ENCODE measurements around the gene TNNI2.
"Not testable (repeated sequence)": the region's sequence is repeated elsewhere in the genome, so short reads cannot be mapped to it uniquely, and the experiment has no call there.

TNNI2 gene

DNA sequence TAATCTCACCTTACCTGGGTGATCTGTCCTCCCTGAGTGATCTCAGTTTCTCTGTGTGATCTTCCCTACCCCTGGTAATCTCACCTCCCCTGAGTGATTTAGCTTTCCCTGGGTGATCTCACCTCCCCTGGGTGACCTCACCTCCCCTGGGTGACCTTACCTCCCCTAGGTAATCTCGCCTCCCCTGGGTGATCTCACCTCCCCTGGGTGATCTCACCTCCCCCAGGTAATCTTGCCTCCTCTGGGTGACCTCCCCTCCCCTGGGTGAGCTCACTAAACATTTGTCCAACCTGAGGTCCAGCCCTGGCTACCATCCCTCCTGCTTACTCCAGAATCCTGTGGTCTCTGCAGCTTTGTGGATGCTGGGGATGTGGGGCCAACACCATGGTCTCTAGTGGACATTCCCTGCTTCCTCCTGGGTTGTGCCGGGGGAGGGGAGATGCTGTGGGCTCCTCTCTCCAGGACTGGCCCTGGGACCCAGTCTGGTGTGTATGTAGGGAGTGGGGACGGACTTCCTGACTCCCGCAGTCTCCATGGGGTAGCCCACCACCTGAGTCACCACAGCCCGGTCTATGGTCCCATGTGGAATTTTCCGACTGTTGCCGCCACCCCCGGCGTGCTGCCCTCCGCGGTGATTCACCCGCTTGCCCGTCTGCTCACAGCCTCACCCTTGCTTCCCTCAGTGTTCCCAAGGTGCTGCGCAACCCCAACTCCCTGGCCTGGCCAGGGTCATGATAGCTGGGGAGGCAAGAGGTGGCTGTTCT lies 24.0 kb downstream of the TNNI2 start:
- DNase-seq: no peak

DNA sequence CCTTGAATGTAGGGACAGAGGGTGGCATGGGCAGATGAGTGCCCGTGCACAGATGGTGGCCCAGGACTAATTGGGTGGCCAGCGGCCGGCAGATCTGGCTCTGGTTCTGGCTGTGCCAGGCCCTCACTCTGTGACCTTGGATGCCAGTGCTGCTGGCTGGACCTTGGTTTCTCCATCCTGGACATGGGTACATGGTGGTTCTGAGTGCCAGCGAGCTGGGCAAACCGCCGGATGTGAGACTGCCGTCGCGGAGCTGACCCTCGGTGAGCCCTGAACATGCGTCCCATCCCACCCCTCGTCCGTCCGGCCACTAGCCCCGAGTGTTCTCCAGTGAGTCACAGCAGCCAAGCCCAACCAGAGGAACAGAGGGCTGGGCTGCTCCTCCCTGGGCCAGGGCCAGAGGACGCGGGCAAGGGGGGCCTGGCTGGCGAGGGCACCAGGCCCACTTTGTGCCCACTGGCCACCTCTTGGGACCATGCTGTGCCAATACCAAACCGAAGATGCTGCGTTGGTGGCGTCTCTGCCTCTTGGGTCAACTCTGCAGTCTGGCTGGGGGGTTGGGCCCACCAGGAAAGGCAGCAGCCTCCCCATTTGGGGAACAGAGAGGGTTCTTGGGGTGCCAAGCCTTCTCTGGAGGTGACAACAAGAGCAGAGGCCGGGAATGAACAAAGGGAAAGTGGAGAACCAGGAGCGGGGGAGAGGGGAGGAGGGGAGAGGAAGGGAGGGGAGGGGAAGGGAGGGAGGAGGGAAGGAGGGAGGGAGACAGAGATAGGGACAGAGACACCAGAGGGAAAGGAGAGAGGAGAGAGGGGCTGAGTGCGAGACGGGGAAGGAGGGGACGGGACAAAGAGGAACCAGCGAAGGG lies 24.8 kb downstream of the TNNI2 start:
- peak in 1 of 2 experiments; percentile 28 for DNase-seq

DNA sequence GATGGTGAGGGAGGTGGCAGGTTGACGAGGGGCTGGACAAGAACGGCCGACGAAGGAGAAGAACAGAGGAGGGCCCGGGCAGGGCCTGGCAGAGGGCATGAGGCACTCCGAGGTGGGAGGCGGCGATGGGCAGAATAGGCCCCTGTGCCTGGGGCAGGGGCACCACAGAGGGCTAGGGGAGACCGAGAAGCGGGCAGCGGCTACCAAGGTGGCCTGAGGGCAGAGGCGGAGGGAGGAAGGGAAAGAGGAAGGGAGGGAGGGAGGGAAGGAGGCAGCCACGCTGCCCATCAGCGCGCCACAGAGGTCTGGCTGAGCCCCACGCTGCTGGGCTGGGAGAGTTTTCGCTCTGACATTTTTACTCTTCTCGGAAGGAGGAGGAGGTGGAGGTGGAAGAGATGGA lies 25.4 kb downstream of the TNNI2 start:
- no peak for DNase-seq

DNA sequence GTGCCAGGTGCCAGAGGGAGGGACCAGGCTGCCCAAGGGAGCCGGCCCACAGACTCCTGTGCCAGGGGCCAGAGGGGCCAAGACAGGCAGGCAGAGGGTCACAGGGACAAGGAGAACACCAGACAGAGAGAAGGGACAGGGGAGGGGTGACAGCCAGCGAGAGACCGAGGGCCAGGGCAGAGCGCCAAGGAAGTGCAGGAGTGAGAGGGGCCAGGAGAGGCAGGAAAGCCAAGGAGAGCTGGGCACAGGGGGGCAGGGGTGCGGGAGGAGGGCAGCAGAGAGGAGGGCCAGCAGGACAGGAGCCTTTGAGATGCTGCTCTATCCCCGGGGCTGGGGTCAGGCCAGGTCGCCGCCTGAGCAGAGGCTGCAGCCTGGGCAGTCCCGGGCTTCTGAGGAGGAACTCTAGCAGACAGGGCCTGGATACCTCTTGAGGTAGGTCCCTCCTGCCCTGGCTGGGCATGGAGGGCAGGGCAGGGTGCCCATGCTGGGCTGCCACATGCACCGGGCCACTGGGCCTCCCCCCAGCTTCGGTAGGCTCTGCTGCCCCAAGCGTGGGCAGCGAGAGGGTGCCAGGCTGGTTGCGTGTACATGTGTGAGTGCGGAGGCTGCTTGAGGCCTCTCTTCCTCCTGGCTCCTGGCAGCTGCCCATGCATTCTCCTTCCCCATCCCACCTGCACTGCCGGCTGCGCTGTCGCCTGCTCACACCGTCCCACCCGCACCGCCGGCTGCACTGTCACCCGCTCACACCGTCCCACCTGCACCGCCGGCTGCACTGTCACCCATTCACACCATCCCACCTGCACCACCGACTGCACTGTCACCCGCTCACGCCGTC lies 26.3 kb downstream of the TNNI2 start:
- no peak for DNase-seq

DNA sequence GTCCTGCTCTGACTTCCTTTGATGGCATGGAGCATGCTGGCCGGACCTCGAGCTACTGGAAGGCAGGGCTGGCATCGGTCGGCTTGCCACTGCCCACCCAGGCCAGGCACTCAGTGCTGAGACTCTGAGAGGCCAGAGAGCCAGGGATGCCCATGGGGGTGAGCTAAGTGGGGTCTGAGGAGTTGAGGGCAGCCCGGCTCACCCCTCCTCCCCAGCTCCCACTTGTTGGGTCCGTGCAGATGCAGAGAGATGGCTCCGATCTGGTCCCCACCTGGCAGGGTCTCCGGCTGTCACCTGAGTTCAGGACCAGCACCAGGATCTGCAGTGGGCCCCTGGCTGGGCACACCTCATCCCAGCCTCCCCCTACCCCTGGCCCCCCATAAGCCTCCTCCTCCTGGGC lies 27.4 kb downstream of the TNNI2 start:
- no peak for DNase-seq

DNA sequence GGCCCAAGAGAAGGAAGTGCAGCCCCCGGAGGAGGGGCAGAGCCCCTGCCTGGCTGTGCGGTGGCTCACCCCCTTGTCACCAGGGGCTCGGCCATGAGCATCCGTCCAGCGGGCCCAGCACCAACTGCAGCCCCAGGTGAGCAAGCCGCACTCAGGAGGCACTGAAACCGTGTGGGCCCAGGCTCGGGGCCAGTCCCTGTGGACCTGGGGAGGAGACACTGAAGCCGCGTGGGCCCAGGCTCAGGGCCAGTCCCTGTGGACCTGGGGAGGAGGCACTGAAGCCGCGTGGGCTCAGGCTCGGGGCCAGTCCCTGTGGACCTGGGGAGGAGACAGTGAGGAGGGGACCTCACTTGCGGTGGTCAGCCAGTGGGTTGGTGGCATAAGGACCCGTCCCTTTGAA lies 28.0 kb downstream of the TNNI2 start:
- no peak for DNase-seq

DNA sequence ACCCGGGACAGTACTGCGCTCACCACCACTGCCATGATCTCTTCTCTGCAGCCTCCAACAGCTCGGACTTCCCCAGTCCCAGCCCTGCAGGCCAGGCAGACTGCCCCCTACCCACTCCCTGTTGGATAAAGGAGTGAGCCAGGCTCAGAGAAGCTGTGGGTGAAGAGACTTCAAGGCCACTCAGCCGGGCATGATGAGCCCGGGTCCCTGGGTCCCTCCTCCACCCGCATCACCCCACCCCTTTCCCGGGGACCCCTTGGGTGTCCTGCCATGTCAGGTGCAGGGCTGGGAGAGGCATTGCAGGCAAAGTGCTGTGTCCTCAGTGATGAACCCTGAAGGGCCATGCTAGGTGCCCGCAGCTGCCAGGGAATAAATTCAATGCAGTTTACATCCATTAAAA lies 28.6 kb downstream of the TNNI2 start:
- DNase-seq: no peak

DNA sequence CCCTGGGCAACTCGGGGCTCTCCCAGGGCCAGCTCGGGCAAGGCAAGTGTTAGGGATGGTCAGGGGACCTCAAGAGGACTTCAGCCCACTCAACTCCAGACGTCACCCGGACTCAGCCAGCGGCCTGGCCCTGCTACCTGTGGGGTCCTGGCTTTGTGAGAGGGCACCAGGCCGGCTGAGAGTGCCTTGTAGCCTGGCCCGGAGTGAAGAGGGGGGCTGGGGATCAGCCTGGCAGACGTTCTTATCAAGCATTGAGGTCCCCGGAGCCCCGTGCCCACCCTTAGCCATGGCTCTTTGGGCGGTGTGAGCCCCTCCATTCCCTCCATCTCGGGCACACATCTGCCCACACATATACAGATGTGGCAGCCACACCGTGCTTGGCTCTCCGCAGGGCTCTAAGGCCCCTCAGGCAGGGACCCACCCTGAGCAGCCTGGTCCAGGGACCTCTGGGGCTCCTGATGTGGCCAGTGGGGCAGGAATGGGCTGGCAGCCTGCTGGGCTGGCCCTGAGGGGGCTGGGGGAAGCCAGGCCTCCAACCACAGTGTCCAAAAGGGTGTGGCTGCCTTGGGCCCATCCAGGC lies 29.4 kb downstream of the TNNI2 start:
- DNase-seq: no peak

DNA sequence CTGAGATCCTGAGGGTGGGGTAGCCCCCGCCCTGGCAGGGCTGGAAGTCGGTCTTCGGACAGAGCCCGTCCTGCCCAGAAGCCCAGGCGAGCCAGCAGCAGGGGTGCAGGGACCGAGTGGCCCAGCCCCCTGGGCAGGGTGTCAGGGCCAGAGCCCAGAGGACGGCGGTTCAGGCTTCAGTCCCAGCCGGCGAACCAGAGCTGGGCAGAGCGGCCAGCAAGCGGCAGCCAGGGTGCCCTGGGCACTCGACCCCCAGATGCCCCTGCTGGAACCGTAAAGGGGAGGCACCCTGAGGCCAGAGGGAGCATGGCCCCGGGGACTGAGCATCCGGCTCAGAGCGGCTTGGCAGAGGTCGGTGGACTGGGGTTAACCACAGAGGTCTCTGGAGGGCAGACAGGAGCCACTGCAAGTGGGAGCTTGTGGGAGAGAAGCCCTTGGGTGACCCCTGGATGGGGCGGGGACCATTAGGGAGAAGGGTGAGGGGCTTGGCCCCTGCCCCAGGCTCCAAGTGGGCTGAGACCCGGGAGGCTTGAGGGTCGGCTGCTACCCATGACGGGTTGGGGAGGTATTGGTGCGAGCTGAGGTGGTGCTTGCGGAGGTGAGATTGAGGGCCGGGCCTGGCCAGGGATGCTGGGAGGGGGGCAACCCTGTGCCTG lies 30.0 kb downstream of the TNNI2 start:
- DNase-seq: no peak

DNA sequence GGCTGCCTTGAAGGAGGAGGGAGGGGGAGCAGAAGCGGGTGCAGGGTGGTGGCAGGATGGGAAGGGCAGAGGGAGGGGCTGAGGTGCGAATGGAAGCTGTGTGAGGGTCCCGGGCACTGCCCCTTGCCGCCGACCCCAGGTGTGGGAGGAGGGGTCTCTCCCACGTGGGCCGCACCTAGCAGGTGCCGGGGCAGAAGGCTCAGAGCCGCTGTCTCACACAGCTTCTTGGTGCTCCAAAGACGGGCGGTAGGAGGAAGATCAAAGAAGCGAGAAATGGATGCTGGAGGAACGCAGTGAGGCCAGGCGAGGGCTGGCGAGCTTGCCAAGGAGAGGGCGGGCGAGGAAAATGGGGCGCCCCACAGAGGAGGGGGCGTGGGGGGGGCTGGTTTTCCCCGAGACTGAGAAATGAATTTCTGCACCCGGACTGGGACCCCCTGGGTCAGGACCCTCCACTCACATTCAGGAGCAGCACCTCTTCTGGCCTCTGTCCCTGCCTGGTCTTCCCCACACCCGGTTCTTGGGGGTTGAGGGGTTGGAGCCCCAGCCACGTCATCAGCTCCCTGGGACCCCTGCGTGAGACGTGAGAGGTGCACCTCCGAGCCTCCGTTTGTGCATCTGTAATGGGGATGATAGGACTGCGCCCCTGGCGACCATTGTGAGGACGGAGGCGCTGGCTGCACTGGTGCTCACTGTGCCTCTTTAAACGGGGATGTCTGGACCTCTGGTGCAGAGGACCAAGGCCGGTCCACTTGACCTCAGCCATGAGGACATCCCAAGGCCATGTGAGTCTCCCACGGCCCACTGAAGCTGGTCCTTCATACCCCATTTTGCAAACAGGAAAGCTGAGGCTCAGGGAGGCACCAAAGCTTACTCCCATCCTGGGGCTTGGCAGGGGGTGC lies 30.9 kb downstream of the TNNI2 start:
- peak in 1 of 2 experiments; percentile 58 for DNase-seq

DNA sequence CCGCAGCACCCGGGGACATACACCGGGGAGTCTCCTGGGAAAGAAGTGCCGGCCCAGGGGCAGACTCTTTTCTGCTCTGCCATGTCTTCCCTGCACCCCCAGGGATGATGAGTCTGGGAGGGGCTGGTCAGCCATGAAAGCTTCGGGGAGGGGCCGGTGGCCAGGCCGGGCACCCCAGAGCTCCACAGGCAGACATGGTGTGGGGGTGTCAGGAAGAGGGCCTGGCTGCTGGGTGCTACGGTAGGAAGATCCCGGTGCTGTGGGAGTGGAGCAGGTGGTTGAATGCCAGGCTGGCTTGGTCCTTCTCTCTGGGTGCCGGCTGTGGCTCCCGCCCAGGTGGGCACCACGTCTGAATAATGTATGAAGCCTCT lies 31.5 kb downstream of the TNNI2 start:
- no peak for DNase-seq

DNA sequence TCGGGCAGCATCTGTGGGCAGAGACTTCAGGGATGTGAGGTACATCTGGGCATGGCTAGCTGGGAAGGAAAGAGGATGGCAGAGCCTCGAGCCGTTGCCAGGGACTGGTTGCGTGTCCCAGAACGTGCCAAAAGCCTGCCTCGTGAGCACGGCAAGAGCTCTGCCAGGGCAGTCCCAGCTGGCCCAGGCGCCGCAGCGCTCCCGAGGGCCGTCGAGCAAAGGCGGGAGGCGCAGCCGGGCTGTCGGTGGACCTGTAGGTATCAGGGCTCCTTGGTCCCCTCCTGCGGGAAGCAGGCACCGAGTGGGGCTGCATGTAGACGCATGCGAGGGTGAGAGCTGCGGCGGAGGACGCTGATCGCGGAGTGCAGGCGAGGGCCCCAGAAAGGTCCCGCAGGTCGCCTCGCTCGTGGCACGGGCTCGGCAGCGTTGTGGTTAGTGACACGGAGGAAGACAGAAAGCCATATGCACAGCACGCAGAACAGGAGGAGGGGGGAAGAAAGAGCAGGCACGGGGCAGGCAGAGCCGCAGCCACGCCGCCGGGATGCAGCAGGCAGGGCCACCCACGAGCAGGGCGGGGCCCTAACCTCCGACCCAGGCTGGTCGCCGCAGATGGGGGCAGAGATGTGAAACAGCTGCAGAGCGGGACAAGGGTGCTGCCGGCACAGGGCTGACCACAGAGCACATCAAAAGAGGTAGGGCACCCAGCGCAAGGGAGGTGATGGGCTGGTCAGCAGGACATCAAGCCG lies 32.1 kb downstream of the TNNI2 start:
- peak in 1 of 2 experiments; percentile 54 for DNase-seq

DNA sequence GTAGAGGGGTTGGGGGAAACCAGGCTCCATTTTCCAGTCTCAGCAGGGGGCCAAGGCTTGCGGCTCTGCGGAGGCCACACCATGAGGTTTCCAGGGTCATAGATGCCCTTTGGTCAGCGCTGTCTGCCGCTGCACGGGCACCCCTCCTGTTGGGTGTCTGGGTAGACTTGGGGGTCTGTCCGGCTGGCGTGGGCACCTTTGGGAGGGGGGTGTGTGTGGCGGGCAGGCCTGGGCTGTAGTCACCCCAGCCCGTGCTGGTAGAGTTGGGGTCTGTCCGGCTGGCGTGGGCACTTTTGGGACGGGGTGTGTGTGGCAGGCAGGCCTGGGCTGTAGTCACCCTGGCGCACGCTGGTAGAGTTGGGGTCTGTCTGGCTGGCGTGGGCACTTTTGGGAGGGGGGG lies 32.8 kb downstream of the TNNI2 start:
- DNase-seq: no peak

DNA sequence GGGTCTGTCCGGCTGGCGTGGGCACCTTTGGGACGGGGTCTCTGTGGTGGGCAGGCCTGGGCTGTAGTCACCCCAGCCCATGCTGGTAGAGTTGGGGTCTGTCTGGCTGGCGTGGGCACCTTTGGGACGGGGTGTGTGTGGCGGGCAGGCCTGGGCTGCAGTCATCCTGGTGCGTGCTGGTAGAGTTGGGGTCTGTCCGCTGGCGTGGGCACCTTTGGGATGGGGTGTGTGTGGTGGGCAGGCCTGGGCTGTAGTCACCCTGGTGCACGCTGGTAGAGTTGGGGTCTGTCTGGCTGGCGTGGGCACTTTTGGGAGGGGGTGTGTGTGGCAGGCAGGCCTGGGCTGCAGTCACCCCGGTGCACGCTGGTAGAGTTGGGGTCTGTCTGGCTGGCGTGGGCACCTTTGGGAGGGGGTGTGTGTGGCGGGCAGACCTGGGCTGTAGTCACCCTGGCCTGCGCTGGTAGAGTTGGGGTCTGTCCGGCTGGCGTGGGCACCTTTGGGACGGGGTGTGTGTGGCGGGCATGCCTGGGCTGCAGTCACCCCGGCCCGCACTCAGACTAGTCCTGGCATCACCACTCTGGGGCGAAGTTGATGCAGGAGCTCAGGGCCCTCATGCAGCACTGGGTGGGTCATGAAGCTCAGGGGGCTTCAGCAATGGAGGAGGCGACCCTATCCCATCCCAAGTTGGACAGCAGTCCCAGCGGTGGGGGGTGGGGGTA lies 33.6 kb downstream of the TNNI2 start:
- DNase-seq: no peak

DNA sequence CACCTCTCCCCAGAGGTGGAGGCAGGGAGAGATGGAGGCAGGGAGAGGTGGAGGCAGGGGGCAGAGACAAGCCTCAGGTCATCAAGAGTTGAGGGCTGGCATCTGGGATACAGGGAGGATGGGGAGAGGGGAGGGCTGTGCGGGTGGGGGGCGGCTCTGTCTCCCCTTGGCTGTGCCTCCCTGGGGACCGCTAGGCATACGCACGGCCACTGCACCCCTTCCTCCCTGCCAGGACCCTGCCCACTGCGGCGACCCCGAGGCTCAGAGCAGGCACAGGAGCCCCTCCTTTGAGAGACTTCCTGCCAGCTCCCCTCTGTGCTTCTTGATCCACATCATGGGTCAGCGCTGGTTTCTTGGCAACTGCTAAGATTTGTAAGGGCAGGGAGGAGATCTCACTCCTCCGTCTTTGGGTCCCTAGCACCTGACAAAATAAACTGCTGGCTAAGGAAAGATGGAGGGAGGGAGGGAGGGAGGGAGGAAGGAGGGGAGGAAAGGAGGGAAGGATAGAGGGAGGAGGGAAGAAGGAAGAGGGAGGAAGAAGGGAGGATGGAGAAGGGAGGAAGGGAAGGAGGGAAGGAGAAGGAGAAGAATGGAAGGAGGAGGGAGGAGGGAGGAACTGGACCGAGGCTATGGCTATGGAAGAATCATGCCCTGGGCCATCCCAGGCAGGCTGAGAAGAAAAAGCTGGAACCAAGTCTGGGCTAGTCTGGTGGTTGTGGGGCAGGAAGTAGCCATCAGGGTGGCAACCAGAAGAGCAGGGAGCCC lies 34.4 kb downstream of the TNNI2 start:
- peak in 1 of 2 experiments; percentile 35 for DNase-seq

DNA sequence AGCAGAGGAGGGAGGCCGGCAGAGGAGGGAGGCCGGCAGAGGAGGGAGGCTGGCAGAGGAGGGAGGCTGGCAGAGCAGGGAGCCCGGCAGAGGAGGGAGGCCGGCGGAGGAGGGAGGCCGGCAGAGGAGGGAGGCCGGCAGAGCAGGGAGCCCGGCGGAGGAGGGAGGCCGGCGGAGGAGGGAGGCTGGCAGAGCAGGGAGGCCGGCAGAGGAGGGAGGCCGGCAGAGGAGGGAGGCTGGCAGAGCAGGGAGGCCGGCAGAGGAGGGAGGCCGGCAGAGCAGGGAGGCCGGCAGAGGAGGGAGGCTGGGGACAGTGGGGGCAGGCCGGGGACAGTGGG lies 35.0 kb downstream of the TNNI2 start:
- DNase-seq: not testable (repeated sequence)

DNA sequence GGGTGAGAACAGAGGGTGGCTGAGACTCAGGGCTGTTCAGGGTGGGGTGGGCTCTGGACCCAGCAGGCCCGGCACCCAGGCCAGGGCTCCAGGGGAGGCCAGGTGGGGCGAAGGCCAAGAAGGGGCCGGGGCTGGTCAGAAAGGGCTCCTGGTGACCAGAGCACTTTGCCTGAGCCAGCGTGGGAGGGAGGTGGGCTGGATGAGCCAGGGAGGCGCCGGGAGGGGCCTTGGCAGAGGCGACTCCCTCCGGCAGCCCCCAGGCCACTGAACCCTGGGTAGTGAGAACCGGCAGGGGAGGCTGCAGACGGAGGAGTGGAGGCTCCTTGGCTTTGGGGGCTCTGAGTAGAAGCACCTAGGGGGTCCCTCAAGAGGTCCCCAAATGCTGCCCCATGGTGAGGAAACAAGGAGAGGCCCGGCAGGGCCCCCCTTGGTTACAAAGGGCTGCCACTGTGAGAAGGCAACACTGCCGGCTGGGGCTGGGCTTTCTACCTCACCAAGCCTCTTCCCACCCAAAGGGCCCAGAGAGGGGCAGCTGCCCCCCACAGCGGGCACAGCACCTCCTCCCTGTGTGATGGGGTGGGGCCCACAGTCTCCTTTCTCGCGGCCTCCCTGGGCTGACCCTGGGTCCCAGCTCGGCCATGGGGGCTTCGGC lies 35.8 kb downstream of the TNNI2 start:
- not testable (repeated sequence) for DNase-seq

DNA sequence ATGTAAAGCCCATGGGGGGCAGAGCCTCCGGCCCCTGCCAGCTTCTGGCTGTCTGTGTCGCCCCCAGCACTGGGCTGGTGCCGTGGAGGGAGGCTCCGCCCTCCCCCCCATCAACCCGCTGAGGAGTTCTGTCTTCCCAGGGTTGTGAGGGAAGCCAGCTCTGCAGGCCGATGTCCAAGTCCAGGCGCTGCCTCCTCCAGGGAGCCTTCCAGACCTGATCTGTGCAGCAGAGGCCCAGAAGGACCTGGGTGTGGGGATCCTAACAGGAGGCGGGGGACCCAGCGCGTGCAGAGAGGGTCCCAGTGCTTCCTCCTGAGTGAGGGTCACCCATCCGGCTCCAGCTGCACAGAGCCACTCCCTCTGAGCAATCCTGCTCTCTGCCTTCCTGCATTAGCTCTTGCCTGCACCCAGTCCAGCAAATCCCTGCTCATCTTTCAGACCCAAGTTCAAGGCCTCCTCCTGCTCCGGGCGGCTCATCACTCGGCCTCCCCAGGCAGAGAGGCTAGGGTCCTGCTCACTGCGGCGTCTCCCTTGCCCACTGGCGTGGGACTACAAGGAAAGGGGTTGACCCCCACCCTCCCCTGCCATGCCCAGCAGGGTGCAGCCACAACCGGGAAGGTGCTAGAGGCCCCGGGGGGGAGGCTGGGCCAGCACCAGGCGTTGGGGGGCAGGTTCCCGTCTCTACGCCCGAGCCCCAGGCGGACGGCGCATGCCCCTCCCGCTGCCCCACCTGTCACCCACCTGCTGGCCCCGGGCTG lies 36.5 kb downstream of the TNNI2 start:
- no peak for DNase-seq

Data from NCI-H526 (cell line).